Mesothelial cell of epicardium (in vitro differentiated cells): Measurements from ENCODE around the gene PIM1. TPM values are rescaled to one million over a fixed set of nuclear protein-coding genes. Genes with fewer than 3 reads are reported as not detected.
A peak's percentile ranks its signal among the peaks of the same experiment; 100 is the strongest.

ENCODE experiments used
- DNase-seq, 2 experiments: peaks; one replicate each; pipeline ENCODE4 v3.0.0; 2021; ENCODE audit warnings: low spot score in 2 of 2; ENCODE audit not compliant: unreplicated experiment in 2 of 2
- H3K27ac Mint-ChIP-seq: 2 replicates; pipeline ENCODE4 v1.8.0; 2021; ENCODE audit warnings: mixed read lengths
- H3K27me3 Mint-ChIP-seq: 2 replicates; pipeline ENCODE4 v1.8.0; 2021; ENCODE audit warnings: low read depth, mixed read lengths
- H3K36me3 Mint-ChIP-seq: 2 replicates; pipeline ENCODE4 v1.8.0; 2021; ENCODE audit warnings: mixed read lengths
- H3K4me1 Mint-ChIP-seq: 2 replicates; pipeline ENCODE4 v1.8.0; 2021; ENCODE audit warnings: mixed read lengths
- H3K4me3 Mint-ChIP-seq: 2 replicates; pipeline ENCODE4 v1.8.0; 2021; ENCODE audit warnings: mild to moderate bottlenecking, moderate library complexity, mixed read lengths
- H3K9me3 Mint-ChIP-seq: 2 replicates; pipeline ENCODE4 v1.8.0; 2021; ENCODE audit warnings: mixed read lengths
- total RNA-seq: library from RNA; stranded (reverse); gene quantifications from 3 replicates; pipeline ENCODE4 v1.2.1, GENCODE V29; 2021
- TF ChIP-seq, protein P1 (sequence below): fragments of 200-600 bp; sonication (generic); IDR thresholded peaks from one replicate; pipeline ENCODE4 v1.5.0; 2021; ENCODE audit warnings: antibody characterized with exemption; ENCODE audit not compliant: unreplicated experiment

Gene PIM1
- total RNA-seq, 1 donor from 2014 or later, result 26.2 TPM

DNA sequence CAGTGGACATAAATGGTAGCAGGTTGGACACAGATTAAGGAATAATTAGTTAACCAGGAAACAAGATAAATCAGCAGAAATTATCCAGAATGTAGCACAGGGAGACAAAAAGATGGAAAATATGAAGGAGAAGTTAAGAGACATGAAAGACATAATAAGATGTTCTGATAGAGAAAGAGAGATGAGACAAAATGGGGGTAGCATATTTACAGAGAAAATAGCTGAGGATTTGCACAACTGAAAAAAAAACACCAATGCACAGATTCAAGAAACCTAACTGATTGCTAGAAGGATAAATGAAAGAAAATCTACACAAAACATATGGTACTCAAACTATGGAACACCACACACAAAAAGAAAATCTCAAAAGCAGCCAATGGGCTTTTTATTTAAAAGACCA lies 53.0 kb downstream of the PIM1 start:
- H3K36me3 Mint-ChIP-seq, result no peaks in the 10 kb centered on the region
- H3K9me3 Mint-ChIP-seq, result no peaks in the 10 kb centered on the region
- no peak for DNase-seq
- TF ChIP-seq, protein P1, sequence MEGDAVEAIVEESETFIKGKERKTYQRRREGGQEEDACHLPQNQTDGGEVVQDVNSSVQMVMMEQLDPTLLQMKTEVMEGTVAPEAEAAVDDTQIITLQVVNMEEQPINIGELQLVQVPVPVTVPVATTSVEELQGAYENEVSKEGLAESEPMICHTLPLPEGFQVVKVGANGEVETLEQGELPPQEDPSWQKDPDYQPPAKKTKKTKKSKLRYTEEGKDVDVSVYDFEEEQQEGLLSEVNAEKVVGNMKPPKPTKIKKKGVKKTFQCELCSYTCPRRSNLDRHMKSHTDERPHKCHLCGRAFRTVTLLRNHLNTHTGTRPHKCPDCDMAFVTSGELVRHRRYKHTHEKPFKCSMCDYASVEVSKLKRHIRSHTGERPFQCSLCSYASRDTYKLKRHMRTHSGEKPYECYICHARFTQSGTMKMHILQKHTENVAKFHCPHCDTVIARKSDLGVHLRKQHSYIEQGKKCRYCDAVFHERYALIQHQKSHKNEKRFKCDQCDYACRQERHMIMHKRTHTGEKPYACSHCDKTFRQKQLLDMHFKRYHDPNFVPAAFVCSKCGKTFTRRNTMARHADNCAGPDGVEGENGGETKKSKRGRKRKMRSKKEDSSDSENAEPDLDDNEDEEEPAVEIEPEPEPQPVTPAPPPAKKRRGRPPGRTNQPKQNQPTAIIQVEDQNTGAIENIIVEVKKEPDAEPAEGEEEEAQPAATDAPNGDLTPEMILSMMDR, result no peak
- H3K4me3 Mint-ChIP-seq, result peak overlapping the region; percentile 73
- peaks cover 12% of the 10 kb centered on the region for H3K4me1 Mint-ChIP-seq
- H3K27me3 Mint-ChIP-seq, result no peaks in the 10 kb centered on the region
- peak overlapping the region; percentile 78 for H3K27ac Mint-ChIP-seq

Other genes with a start within 250 kb of the PIM1 start
- gene PI16, start 215.4 kb upstream of the PIM1 start, total RNA-seq, result not detected in 3 replicates
- 148 to 153 TPM (median 151 TPM) in 3 replicates for gene MTCH1, start 184.0 kb upstream of the PIM1 start, total RNA-seq
- not detected in 3 replicates for gene FGD2, start 164.5 kb upstream of the PIM1 start, total RNA-seq
- 14.8 to 15.2 TPM (median 15.1 TPM) in 3 replicates for gene TBC1D22B, start 87.6 kb downstream of the PIM1 start, total RNA-seq
- 1.5 to 2.7 TPM (median 2.0 TPM) in 3 replicates for gene TMEM217, start 88.0 kb downstream of the PIM1 start, total RNA-seq
- gene RNF8, start 183.8 kb downstream of the PIM1 start, total RNA-seq, result 22.6 to 27.0 TPM (median 25.2 TPM) in 3 replicates